Neuronal stem cell (in vitro differentiated cells): ENCODE measurements around the gene ZBTB39.

Experiments used
- DNase-seq: peaks from one replicate; pipeline ENCODE4 v3.0.0-alpha.2; 2013; ENCODE audit warnings: low spot score
- H2AFZ ChIP-seq: one replicate; pipeline ENCODE4 v1.6.1; 2013; ENCODE audit warnings: mild to moderate bottlenecking, low read length, inconsistent platforms
- H2AK5ac ChIP-seq: 2 replicates; pipeline ENCODE4 v1.6.1; 2013; ENCODE audit warnings: low read depth, mild to moderate bottlenecking, inconsistent platforms, low read length, moderate library complexity, mixed read lengths
- H2BK120ac ChIP-seq: 2 replicates; pipeline ENCODE4 v1.6.1; 2013; ENCODE audit warnings: low read depth, mild to moderate bottlenecking, inconsistent platforms, low read length, moderate library complexity, mixed read lengths
- H2BK12ac ChIP-seq: one replicate; pipeline ENCODE4 v1.6.1; 2013; ENCODE audit warnings: low read length, inconsistent platforms
- H2BK15ac ChIP-seq: 2 replicates; pipeline ENCODE4 v1.6.1; 2013; ENCODE audit warnings: mild to moderate bottlenecking, low read length, inconsistent platforms, mixed read lengths
- H2BK5ac ChIP-seq: one replicate; pipeline ENCODE4 v1.6.1; 2013; ENCODE audit warnings: inconsistent platforms, mild to moderate bottlenecking, low read length, moderate library complexity
- H3K14ac ChIP-seq: one replicate; pipeline ENCODE4 v1.6.1; 2013; ENCODE audit warnings: low read length, inconsistent platforms
- H3K18ac ChIP-seq: 2 replicates; pipeline ENCODE4 v1.6.1; 2013; ENCODE audit warnings: low read length, inconsistent platforms
- H3K23ac ChIP-seq: 2 replicates; pipeline ENCODE4 v1.6.1; 2013; ENCODE audit warnings: low read depth, mild to moderate bottlenecking, mixed read lengths, low read length, inconsistent platforms; ENCODE audit not compliant: poor library complexity
- H3K27ac ChIP-seq: replicated peaks from 3 replicates; pipeline ENCODE4 v1.5.1; 2013; ENCODE audit warnings: low read length, inconsistent platforms
- H3K27me3 ChIP-seq, 3 experiments: 2 replicates each; pipeline ENCODE4 v1.6.1; 2013; ENCODE audit warnings: low read length in 3 of 3, mild to moderate bottlenecking in 2 of 3, inconsistent platforms in 1 of 3, low read depth in 1 of 3, mixed read lengths in 1 of 3, moderate library complexity in 1 of 3; ENCODE audit not compliant: control insufficient read depth in 3 of 3, insufficient read depth in 3 of 3
- H3K36me3 ChIP-seq, 2 donors: replicated peaks in 1 of 2; 2 replicates each; pipeline ENCODE4 v1.6.1; 2013; ENCODE audit warnings: low read length in 2 of 2; ENCODE audit not compliant: control insufficient read depth in 2 of 2, insufficient read depth in 2 of 2
- H3K4ac ChIP-seq: 2 replicates; pipeline ENCODE4 v1.6.1; 2013; ENCODE audit warnings: inconsistent platforms, mild to moderate bottlenecking, low read length, moderate library complexity
- H3K4me1 ChIP-seq, 2 donors: 1 replicate in 1 of 2; 2 replicates in 1 of 2; pipeline ENCODE4 v1.6.1; 2013; ENCODE audit warnings: low read length in 2 of 2, low read depth in 1 of 2; ENCODE audit not compliant: control insufficient read depth in 2 of 2, insufficient read depth in 1 of 2
- H3K4me2 ChIP-seq: one replicate; pipeline ENCODE4 v1.6.1; 2013; ENCODE audit warnings: mild to moderate bottlenecking, low read length, inconsistent platforms; ENCODE audit not compliant: insufficient read depth, poor library complexity, severe bottlenecking
- H3K4me3 ChIP-seq, 2 donors: 2 replicates each; pipeline ENCODE4 v1.5.1; 2013; ENCODE audit warnings: low read length in 2 of 2, mild to moderate bottlenecking in 2 of 2, inconsistent platforms in 1 of 2, moderate library complexity in 1 of 2
- H3K79me1 ChIP-seq: one replicate; pipeline ENCODE4 v1.6.1; 2013; ENCODE audit warnings: low read depth, mild to moderate bottlenecking, inconsistent platforms, low read length, moderate library complexity
- H3K9ac ChIP-seq: one replicate; pipeline ENCODE4 v1.6.1; 2013; ENCODE audit warnings: mild to moderate bottlenecking, low read depth, low read length, inconsistent platforms; ENCODE audit not compliant: poor library complexity
- H3K9me3 ChIP-seq, 2 donors: replicated peaks in 1 of 2; 2 replicates each; pipeline versions ENCODE3 to v1.6.1; 2013; ENCODE audit warnings: low read length in 2 of 2, mild to moderate bottlenecking in 2 of 2, inconsistent platforms in 1 of 2, low read depth in 1 of 2, mixed read lengths in 1 of 2, moderate library complexity in 1 of 2; ENCODE audit not compliant: control insufficient read depth in 2 of 2, insufficient read depth in 1 of 2
- H4K8ac ChIP-seq: one replicate; pipeline ENCODE4 v1.6.1; 2013; ENCODE audit warnings: low read depth, mild to moderate bottlenecking, inconsistent platforms, low read length, moderate library complexity
- H4K91ac ChIP-seq: one replicate; pipeline ENCODE4 v1.6.1; 2013; ENCODE audit warnings: low read length, low read depth, mild to moderate bottlenecking, inconsistent platforms; ENCODE audit not compliant: poor library complexity
- WGBS, 2 donors: extraction: QIAGEN DNeasy Blood & Tissue Kit; methylation state at CpG; one replicate each; pipeline ENCODE4 v1.1.7; 2013; ENCODE audit warnings: missing lambda C conversion rate in 2 of 2, mixed read lengths in 1 of 2; ENCODE audit not compliant: insufficient read length in 2 of 2, insufficient replicate concordance in 1 of 2; ENCODE audit errors: extremely low coverage in 2 of 2; 5-methylcytosine and 5-hydroxymethylcytosine counted together

The ZBTB39 gene

DNA sequence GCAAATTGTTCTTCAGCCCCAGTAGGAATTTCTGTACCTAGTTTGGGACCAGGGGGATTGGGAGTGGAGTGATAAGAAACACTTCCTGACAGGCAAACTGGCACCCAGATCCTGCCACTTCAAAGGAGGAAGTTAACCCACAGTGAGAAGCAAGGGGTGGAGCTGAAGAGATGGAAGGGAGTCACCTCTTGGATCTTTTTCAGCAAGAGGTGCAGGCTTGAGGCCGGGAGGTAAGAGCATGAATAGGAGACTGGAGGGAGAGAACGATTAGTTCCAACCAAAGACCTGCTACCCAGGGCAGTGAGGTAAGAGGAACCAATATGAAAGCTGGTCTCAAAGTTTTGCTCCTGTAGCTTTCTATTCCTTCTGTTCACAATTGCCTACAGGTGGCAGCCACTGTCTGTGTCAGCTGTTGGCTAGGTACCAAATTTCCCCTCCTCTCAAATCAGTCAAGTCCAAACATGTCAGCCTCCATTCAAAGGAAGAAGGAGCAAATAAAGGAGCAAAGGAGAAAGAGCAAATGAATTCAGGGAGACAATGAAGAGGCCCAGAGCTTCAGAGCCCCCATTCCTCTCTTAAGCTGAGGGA is 24.9 kb upstream of the ZBTB39 start:
- H2AK5ac ChIP-seq = no peak overlapping the region
- H3K4me1 ChIP-seq = peaks cover 7 to 13% of the 10 kb centered on the region in 2 donors
- H3K27me3 ChIP-seq = peaks cover 0 to 41% (median 0%) of the 10 kb centered on the region in 3 experiments
- no peak overlapping the region for H2BK5ac ChIP-seq
- no peak overlapping the region for H3K4ac ChIP-seq
- H3K79me1 ChIP-seq = no peaks in the 10 kb centered on the region
- H2BK120ac ChIP-seq = no peak overlapping the region
- no peak overlapping the region for H3K14ac ChIP-seq
- H3K4me3 ChIP-seq = no peak overlapping the region
- H3K9me3 ChIP-seq = no peaks in the 10 kb centered on the region
- peak overlapping the region; percentile 60 for H2AFZ ChIP-seq
- H4K91ac ChIP-seq = no peak overlapping the region
- no peaks in the 10 kb centered on the region for H3K36me3 ChIP-seq
- no peak overlapping the region for H4K8ac ChIP-seq
- no peak for DNase-seq
- no peak overlapping the region for H2BK15ac ChIP-seq
- no peak overlapping the region for H3K23ac ChIP-seq
- WGBS, 2 donors = no CpG with 5 or more reads among the region's 2 CpGs
- no peak overlapping the region for H3K27ac ChIP-seq
- no peak overlapping the region for H3K18ac ChIP-seq
- H3K9ac ChIP-seq = no peak overlapping the region
- no peak overlapping the region for H3K4me2 ChIP-seq
- H2BK12ac ChIP-seq = no peak overlapping the region

GRCh38 chr12:57029457-57029856 is 23.1 kb upstream of the ZBTB39 start:
- Histone ChIP-seq H3K4me2 (no peak overlapping the region), H3K27me3 (peaks cover 0 to 43% (median 0%) of the 10 kb centered on the region in 3 experiments), H2BK5ac (peak overlapping the region; percentile 34), H2AFZ (no peak overlapping the region), H3K4me1 (peaks cover 7 to 13% of the 10 kb centered on the region in 2 donors), H3K18ac (no peak overlapping the region), H2BK12ac (no peak overlapping the region), H4K91ac (no peak overlapping the region), H2BK15ac (peak overlapping the region; percentile 7), H3K27ac (no peak overlapping the region), H3K79me1 (no peaks in the 10 kb centered on the region), H3K9ac (no peak overlapping the region), H3K14ac (no peak overlapping the region), H3K36me3 (no peaks in the 10 kb centered on the region), H3K9me3 (no peaks in the 10 kb centered on the region), H3K4me3 (no peak overlapping the region), H2AK5ac (peak overlapping the region; percentile 17), H3K23ac (no peak overlapping the region), H2BK120ac (no peak overlapping the region), H4K8ac (no peak overlapping the region), H3K4ac (no peak overlapping the region)
- no peak for DNase-seq
- no CpG with 5 or more reads among the region's 7 CpGs for WGBS, 2 donors

GRCh38 chr12:57027805-57028153 is 21.4 kb upstream of the ZBTB39 start:
- no peak overlapping the region for H3K27ac ChIP-seq
- no peak overlapping the region for H3K18ac ChIP-seq
- H2BK15ac ChIP-seq = no peak overlapping the region
- no peaks in the 10 kb centered on the region for H3K79me1 ChIP-seq
- H3K4me1 ChIP-seq = peaks cover 7 to 13% of the 10 kb centered on the region in 2 donors
- no peak overlapping the region for H3K14ac ChIP-seq
- no peaks in the 10 kb centered on the region for H3K36me3 ChIP-seq
- H3K4ac ChIP-seq = no peak overlapping the region
- no peak overlapping the region for H2AK5ac ChIP-seq
- no peak overlapping the region for H3K23ac ChIP-seq
- H2AFZ ChIP-seq = no peak overlapping the region
- no peaks in the 10 kb centered on the region for H3K9me3 ChIP-seq
- no peak for DNase-seq
- no peak overlapping the region for H2BK5ac ChIP-seq
- H3K4me2 ChIP-seq = no peak overlapping the region
- peaks cover 0 to 46% (median 0%) of the 10 kb centered on the region in 3 experiments for H3K27me3 ChIP-seq
- H4K8ac ChIP-seq = no peak overlapping the region
- H2BK120ac ChIP-seq = no peak overlapping the region
- no peak overlapping the region for H3K9ac ChIP-seq
- no CpG with 5 or more reads among the region's 5 CpGs for WGBS, 2 donors
- H2BK12ac ChIP-seq = no peak overlapping the region
- H4K91ac ChIP-seq = no peak overlapping the region
- H3K4me3 ChIP-seq = no peak overlapping the region

DNA sequence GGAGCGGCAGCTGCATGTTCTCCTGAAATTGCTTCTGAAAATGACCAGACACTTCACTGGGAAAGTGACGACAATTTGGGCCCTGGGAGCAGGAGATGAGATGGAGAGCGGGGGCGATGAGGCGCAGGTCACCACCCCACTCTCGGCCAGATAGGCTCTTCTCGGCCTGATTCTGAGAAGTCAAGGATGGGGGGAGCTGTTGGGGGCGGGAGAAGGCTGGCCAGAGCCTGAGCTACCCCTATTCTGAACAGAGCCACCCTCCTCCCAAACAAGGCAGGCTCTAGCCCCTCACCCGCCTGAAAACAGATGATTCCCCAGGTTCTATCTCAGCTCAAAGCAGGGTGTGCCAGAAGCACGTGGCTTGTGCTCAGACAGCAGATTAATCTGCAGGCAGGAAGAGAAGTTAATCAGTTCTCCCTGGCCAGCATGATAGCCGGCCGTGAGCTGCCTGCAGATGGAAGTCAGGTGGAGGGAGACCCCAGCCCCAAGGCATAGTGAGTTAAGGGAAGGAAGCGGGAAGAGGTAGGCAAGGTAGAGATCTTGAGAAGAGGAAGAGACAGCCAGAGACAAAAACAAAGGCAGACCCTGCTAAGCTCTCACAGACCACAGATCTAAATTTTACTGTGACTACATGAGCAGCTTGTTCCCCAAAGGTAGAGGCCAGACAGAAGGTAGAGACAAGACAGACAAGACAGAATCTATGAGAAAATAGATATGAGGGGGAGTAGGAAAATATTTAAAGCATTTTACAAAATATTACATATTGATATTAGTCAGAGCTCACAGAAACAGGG is 20.9 kb upstream of the ZBTB39 start:
- H2BK15ac ChIP-seq = no peak overlapping the region
- H3K36me3 ChIP-seq = no peaks in the 10 kb centered on the region
- H4K8ac ChIP-seq = no peak overlapping the region
- no peak overlapping the region for H3K18ac ChIP-seq
- no peak overlapping the region for H4K91ac ChIP-seq
- WGBS, 2 donors = no CpG with 5 or more reads among the region's 13 CpGs
- no peaks in the 10 kb centered on the region for H3K9me3 ChIP-seq
- H3K14ac ChIP-seq = no peak overlapping the region
- peaks cover 7 to 13% of the 10 kb centered on the region in 2 donors for H3K4me1 ChIP-seq
- peak overlapping the region; percentile 64 for H2AFZ ChIP-seq
- H2BK120ac ChIP-seq = no peak overlapping the region
- no peak overlapping the region for H2BK5ac ChIP-seq
- no peak overlapping the region for H3K23ac ChIP-seq
- DNase-seq = no peak
- H3K9ac ChIP-seq = no peak overlapping the region
- no peak overlapping the region for H2AK5ac ChIP-seq
- H3K4ac ChIP-seq = no peak overlapping the region
- peaks cover 0 to 46% (median 0%) of the 10 kb centered on the region in 3 experiments for H3K27me3 ChIP-seq
- H3K4me2 ChIP-seq = no peak overlapping the region
- no peaks in the 10 kb centered on the region for H3K79me1 ChIP-seq
- H2BK12ac ChIP-seq = no peak overlapping the region
- no peak overlapping the region for H3K27ac ChIP-seq
- H3K4me3 ChIP-seq = no peak overlapping the region
